Mesenchymal stem cell (in vitro differentiated cells and primary cell): Measurements from ENCODE around the gene LRRFIP1.
"Not testable (repeated sequence)": the region's sequence is repeated elsewhere in the genome, so short reads cannot be mapped to it uniquely, and the experiment has no call there.

Experiments
- DNase-seq: peaks from one replicate; pipeline ENCODE4 v3.0.0-alpha.2; 2013
- H2AFZ ChIP-seq: one replicate; pipeline ENCODE4 v1.6.1; 2013; ENCODE audit warnings: low read depth, mild to moderate bottlenecking, control low read depth, inconsistent platforms, low read length, moderate library complexity
- H2AK5ac ChIP-seq: 2 replicates; pipeline ENCODE4 v1.6.1; 2013; ENCODE audit warnings: low read length, moderate library complexity, mild to moderate bottlenecking, inconsistent platforms; ENCODE audit not compliant: severe bottlenecking
- H2BK120ac ChIP-seq: one replicate; pipeline ENCODE4 v1.6.1; 2013; ENCODE audit warnings: low read depth, mild to moderate bottlenecking, inconsistent platforms, low read length, moderate library complexity
- H2BK12ac ChIP-seq, 2 experiments: one replicate each; pipeline ENCODE4 v1.6.1; 2013; ENCODE audit warnings: inconsistent platforms in 2 of 2, low read length in 2 of 2, mild to moderate bottlenecking in 2 of 2, moderate library complexity in 2 of 2, control low read depth in 1 of 2
- H2BK15ac ChIP-seq: one replicate; pipeline ENCODE4 v1.6.1; 2013; ENCODE audit warnings: mild to moderate bottlenecking, low read depth, inconsistent platforms; ENCODE audit not compliant: poor library complexity, severe bottlenecking
- H2BK5ac ChIP-seq: 2 replicates; pipeline ENCODE4 v1.6.1; 2013; ENCODE audit warnings: low read depth, mild to moderate bottlenecking, low read length, control low read depth, inconsistent platforms; ENCODE audit not compliant: poor library complexity, severe bottlenecking
- H3K14ac ChIP-seq, 2 experiments: one replicate each; pipeline ENCODE4 v1.6.1; 2013; ENCODE audit warnings: inconsistent platforms in 2 of 2, low read length in 2 of 2, control low read depth in 1 of 2, mild to moderate bottlenecking in 1 of 2, moderate library complexity in 1 of 2
- H3K18ac ChIP-seq, 2 experiments: one replicate each; pipeline ENCODE4 v1.6.1; 2013; ENCODE audit warnings: inconsistent platforms in 2 of 2, low read length in 2 of 2, control low read depth in 1 of 2, low read depth in 1 of 2, mild to moderate bottlenecking in 1 of 2
- H3K23ac ChIP-seq, 2 experiments: one replicate each; pipeline ENCODE4 v1.6.1; 2013; ENCODE audit warnings: inconsistent platforms in 2 of 2, low read length in 2 of 2, mild to moderate bottlenecking in 2 of 2, moderate library complexity in 2 of 2, control low read depth in 1 of 2
- H3K27ac ChIP-seq: 2 replicates; pipeline ENCODE4 v1.5.1; 2013; ENCODE audit warnings: mild to moderate bottlenecking, moderate library complexity, low read length, control low read depth, inconsistent platforms; ENCODE audit not compliant: poor library complexity, severe bottlenecking
- H3K27me3 ChIP-seq, 2 experiments: 2 replicates each; pipeline versions ENCODE4 v1.6.1 to v1.7.0; 2013; ENCODE audit warnings: low read length in 2 of 2, mild to moderate bottlenecking in 2 of 2, moderate library complexity in 2 of 2, control low read depth in 1 of 2, inconsistent platforms in 1 of 2; ENCODE audit not compliant: control insufficient read depth in 1 of 2, insufficient read depth in 1 of 2
- H3K36me3 ChIP-seq, 2 experiments: 2 replicates each; pipeline versions ENCODE4 v1.6.1 to v1.7.0; 2013; ENCODE audit warnings: low read length in 2 of 2, control low read depth in 1 of 2, inconsistent platforms in 1 of 2, low read depth in 1 of 2, mild to moderate bottlenecking in 1 of 2; ENCODE audit not compliant: insufficient read depth in 2 of 2, control insufficient read depth in 1 of 2
- H3K4ac ChIP-seq, 2 experiments: one replicate each; pipeline ENCODE4 v1.6.1; 2013; ENCODE audit warnings: inconsistent platforms in 2 of 2, low read length in 2 of 2, mild to moderate bottlenecking in 2 of 2, moderate library complexity in 2 of 2, control low read depth in 1 of 2, low read depth in 1 of 2
- H3K4me1 ChIP-seq: 2 replicates; pipeline ENCODE4 v1.6.1; 2013; ENCODE audit warnings: low read depth, low read length, control low read depth; ENCODE audit not compliant: control insufficient read depth, insufficient read depth
- H3K4me2 ChIP-seq: 2 replicates; pipeline ENCODE4 v1.6.1; 2013; ENCODE audit warnings: low read length, mild to moderate bottlenecking, inconsistent platforms; ENCODE audit not compliant: poor library complexity, severe bottlenecking
- H3K4me3 ChIP-seq, 2 experiments: 2 replicates each; pipeline versions ENCODE4 v1.5.1 to v1.7.0; 2013; ENCODE audit warnings: low read length in 2 of 2, mild to moderate bottlenecking in 2 of 2, control low read depth in 1 of 2, low read depth in 1 of 2; ENCODE audit not compliant: insufficient read depth in 1 of 2
- H3K79me1 ChIP-seq: replicated peaks from 2 replicates; pipeline ENCODE4 v1.6.1; 2013; ENCODE audit warnings: mild to moderate bottlenecking, control low read depth, low read length, inconsistent platforms; ENCODE audit not compliant: poor library complexity, severe bottlenecking
- H3K9ac ChIP-seq: 2 replicates; pipeline ENCODE4 v1.7.0; 2013; ENCODE audit warnings: mild to moderate bottlenecking, low read length, moderate library complexity
- H3K9me3 ChIP-seq: 2 replicates; pipeline ENCODE4 v1.7.0; 2013; ENCODE audit warnings: mild to moderate bottlenecking, low read length; ENCODE audit not compliant: control insufficient read depth
- H4K8ac ChIP-seq: one replicate; pipeline ENCODE4 v1.6.1; 2013; ENCODE audit warnings: inconsistent platforms, mild to moderate bottlenecking, low read length, moderate library complexity
- H4K91ac ChIP-seq: one replicate; pipeline ENCODE4 v1.6.1; 2013; ENCODE audit warnings: mild to moderate bottlenecking, low read length, inconsistent platforms
- WGBS: methylation state at CpG from one replicate; pipeline ENCODE4 v1.1.7; 2013; ENCODE audit warnings: mixed read lengths; 5-methylcytosine and 5-hydroxymethylcytosine counted together

The LRRFIP1 gene

DNA sequence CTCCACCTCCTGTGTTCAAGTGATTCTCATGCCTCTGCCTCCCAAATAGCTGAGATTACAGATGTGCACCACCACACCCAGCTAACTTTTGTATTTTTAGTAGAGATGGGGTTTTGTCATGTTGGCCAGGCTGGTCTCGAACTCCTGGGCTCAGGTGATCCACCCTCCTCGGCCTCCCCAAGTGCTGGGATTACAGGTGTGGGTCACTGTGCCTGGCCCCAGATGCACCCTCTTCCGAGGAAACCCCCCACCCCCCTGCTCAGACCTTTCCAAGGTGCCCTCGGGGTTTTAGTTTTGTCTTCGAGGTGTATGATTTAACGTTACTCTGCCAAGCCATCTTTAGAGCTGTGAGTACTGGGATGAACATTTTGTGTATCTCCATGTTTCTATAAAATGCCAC is 61.2 kb downstream of the LRRFIP1 start:
- Histone ChIP-seq H4K8ac (peak overlapping the region; percentile 25), H3K9ac (peak overlapping the region; percentile 94), H2BK12ac (peak overlapping the region in 1 of 2 experiments; percentile 37), H3K4ac (peak overlapping the region in 1 of 2 experiments; percentile 49), H3K4me1 (peaks cover 29% of the 10 kb centered on the region), H3K36me3 (peaks cover 10 to 18% of the 10 kb centered on the region in 2 experiments), H2BK15ac (peak overlapping the region; percentile 4), H3K79me1 (peaks cover 19% of the 10 kb centered on the region)
- not testable (repeated sequence) for H2AK5ac ChIP-seq, H3K18ac ChIP-seq, H3K23ac ChIP-seq, H2AFZ ChIP-seq, H2BK120ac ChIP-seq, H3K27me3 ChIP-seq, H3K4me3 ChIP-seq, H3K27ac ChIP-seq, H3K9me3 ChIP-seq, H3K4me2 ChIP-seq, H4K91ac ChIP-seq, DNase-seq, H3K14ac ChIP-seq, H2BK5ac ChIP-seq
- 93% methylated on average over 2 of the region's 6 CpGs for WGBS

DNA sequence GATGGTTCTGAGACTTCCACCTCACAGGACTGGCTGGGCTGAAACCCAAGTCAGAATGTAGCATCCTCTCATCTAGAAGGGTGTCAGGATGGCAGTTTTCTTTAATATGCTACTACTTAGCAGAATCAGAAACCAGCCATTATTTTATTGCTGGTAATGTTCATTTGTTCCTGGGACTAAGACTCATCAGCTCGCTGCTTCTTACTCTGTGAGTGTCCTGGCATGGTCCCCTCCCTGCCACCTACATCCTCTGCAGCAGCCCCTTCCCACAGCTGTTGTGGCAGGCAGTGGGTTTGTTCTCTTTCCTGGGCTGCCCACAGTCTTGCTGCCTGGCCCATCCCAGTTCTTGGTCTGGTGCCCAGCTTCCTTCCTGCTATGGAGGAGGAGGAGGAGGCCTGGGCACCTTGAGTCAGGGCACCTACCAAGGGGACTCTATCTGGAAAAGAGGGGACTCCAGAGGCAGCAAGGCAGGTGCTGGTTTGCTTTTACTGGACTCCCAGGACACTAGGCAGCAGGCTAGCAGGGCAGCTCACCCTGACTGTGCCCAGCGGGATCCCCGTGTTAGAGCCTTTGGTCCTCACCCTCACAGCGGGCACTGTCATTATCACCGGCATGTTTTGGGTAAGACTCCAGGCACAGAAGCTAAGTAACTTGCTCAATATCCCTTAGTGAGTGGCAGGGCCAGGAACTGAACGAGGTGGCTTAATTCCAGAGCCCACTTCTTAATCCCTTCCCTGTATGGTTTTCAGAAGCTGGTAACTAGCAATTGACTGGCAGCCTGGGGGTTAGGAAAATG is 62.1 kb downstream of the LRRFIP1 start:
- Histone ChIP-seq H4K8ac (peak overlapping the region; percentile 47), H3K36me3 (peaks cover 10 to 12% of the 10 kb centered on the region in 2 experiments), H3K4me1 (peaks cover 36% of the 10 kb centered on the region), H3K9me3 (no peaks in the 10 kb centered on the region), H2BK5ac (no peak overlapping the region), H2BK15ac (peak overlapping the region; percentile 74), H2AK5ac (peak overlapping the region; percentile 55), H2BK12ac (peak overlapping the region; percentile 75 to 83), H3K14ac (peak overlapping the region in 1 of 2 experiments; percentile 26), H2AFZ (no peak overlapping the region), H3K4me2 (no peak overlapping the region), H3K9ac (peak overlapping the region; percentile 94), H3K4ac (peak overlapping the region in 1 of 2 experiments; percentile 30), H3K23ac (peak overlapping the region; percentile 20 to 86), H3K27ac (no peak overlapping the region), H3K18ac (peak overlapping the region; percentile 45 to 75), H3K79me1 (peaks cover 21% of the 10 kb centered on the region), H2BK120ac (no peak overlapping the region), H4K91ac (peak overlapping the region; percentile 87), H3K27me3 (no peaks in the 10 kb centered on the region), H3K4me3 (no peak overlapping the region)
- WGBS = 96% methylated on average over 6 of the region's 6 CpGs
- no peak for DNase-seq

DNA sequence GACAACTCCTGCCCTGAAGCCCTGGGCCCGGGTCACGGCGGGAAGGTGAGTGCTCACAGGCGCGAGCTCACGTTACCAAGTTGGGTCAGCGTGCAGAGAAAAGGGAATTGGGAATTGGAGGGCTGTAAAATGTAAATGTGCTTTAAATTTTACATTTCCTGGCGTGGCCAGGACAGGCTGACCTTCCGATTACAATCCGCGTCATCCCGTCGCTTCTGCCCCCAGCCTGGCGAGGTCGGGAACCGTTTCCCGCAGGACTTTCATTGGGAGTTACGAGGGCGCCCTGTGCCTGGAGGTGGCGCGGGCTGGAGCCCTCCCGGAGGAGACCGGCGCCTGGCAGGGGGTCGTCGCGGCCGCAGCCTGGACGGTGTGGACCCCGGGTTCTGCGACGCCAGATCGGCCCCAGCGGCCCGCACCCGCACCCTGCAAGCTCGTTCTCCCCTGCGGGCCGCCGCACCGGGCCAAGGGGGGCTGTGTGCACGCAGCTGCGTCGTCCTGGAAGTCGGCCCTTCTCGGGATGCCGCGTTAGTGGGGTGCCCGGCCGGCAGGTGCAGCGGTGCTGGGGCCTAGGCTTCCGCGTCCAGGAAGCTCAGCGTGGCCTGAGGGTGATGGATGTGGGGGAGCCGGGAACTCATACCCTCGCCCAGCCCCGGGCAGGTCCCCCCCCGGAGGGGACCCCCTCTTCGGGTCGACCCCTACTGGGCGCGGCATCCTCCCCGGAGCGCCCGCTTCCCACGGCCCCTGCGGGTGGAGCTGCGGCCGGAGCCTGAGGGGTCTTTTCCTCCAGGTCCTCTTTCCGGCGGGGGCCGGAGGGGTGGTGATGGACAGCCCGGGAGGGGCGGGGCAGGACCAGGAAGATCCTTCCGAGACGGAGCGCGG is 63.9 kb downstream of the LRRFIP1 start:
- Histone ChIP-seq H3K4me1 (peaks cover 39% of the 10 kb centered on the region), H3K4ac (peak overlapping the region; percentile 8 to 89), H2BK5ac (no peak overlapping the region), H3K27me3 (no peaks in the 10 kb centered on the region), H3K27ac (no peak overlapping the region), H2BK120ac (peak overlapping the region; percentile 87), H2BK15ac (peak overlapping the region; percentile 12), H4K8ac (peak overlapping the region; percentile 94), H3K23ac (peak overlapping the region in 1 of 2 experiments; percentile 28), H3K9me3 (no peaks in the 10 kb centered on the region), H2AFZ (no peak overlapping the region), H3K14ac (peak overlapping the region in 1 of 2 experiments; percentile 68), H2BK12ac (peak overlapping the region; percentile 35 to 51), H3K18ac (peak overlapping the region; percentile 82 to 98), H3K4me3 (peak overlapping the region; percentile 59 to 76), H3K79me1 (peaks cover 18% of the 10 kb centered on the region), H3K36me3 (peaks cover 0 to 7% of the 10 kb centered on the region in 2 experiments), H4K91ac (peak overlapping the region; percentile 93), H3K4me2 (peak overlapping the region; percentile 92), H3K9ac (peak overlapping the region; percentile 56), H2AK5ac (no peak overlapping the region)
- DNase-seq = peak; percentile 57
- WGBS = 1% methylated on average over 57 of the region's 78 CpGs
